ENCODE results near the gene COL10A1. TPM values are rescaled to one million over a fixed set of nuclear protein-coding genes. Genes with fewer than 3 reads are reported as not detected.
"Not testable (repeated sequence)": the region's sequence is repeated elsewhere in the genome, so short reads cannot be mapped to it uniquely, and the experiment has no call there.

Gene COL10A1
- total RNA-seq, 2 donors from 2014 or later = 0.26 to 4.9 TPM

DNA sequence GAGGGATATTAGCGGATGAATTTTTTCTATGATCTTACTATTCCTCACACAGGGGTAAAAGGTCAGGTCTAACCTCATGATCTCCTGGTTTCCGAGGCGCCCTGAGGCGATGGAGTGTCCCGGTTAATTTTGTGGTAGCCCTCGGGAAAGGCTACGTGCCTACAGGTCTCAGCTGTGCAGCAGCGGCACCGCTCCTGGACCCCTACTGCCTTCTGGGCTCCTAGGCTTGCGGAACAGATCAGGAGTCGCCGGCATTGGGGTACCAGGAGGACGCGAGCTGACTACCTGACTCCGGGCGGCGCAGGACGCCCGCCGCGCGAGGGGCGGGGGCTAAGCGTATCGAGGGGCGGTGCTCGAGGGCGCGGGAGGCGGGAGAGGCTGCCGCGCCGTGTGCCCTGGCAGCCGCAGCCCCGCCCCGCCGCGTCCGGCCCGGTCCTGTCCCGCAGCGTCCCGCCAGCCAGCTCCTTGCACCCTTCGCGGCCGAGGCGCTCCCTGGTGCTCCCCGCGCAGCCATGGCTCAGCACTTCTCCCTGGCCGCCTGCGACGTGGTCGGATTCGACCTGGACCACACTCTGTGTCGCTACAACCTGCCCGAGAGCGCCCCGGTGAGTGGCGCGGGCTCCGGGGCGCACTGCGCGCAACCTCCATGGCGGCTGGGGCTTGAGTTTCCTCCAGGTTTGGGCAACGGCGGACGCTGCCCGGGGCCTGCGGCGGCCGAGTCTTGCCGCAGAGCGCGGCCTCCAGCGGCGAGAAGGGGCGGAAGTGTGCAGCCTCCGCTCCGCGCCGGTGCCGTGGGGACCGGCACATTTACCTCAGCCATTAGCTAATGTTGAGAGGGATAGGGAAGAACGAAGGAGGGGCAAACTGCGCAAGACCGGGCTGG lies 25.3 kb downstream of the COL10A1 start, which contains the start of gene NT5DC1:
TSS of gene NT5DC1 (plus strand) at position 435 of the 883 bp plus-strand sequence. CDS start at position 513, 78 bp downstream.
- H3K9me3 ChIP-seq = peaks cover 0 to 10% (median 0%) of the 10 kb centered on the region in 3 donors
- intact Hi-C loops (cut with DNase I) = no loop called here
- no peaks in the 10 kb centered on the region for H3K27me3 ChIP-seq
- ATAC-seq (peak; percentile 94), DNase-seq (peak; percentile 83 to 91 (median 86))
- H3K4me1 ChIP-seq = peaks cover 40% of the 10 kb centered on the region
- H3K4me3 ChIP-seq = peak within 1 kb of the TSS; percentile 65 to 73
- peak within 1 kb of the TSS; percentile 93 to 98 (median 96) for H3K27ac ChIP-seq
- TF ChIP-seq, protein P1, sequence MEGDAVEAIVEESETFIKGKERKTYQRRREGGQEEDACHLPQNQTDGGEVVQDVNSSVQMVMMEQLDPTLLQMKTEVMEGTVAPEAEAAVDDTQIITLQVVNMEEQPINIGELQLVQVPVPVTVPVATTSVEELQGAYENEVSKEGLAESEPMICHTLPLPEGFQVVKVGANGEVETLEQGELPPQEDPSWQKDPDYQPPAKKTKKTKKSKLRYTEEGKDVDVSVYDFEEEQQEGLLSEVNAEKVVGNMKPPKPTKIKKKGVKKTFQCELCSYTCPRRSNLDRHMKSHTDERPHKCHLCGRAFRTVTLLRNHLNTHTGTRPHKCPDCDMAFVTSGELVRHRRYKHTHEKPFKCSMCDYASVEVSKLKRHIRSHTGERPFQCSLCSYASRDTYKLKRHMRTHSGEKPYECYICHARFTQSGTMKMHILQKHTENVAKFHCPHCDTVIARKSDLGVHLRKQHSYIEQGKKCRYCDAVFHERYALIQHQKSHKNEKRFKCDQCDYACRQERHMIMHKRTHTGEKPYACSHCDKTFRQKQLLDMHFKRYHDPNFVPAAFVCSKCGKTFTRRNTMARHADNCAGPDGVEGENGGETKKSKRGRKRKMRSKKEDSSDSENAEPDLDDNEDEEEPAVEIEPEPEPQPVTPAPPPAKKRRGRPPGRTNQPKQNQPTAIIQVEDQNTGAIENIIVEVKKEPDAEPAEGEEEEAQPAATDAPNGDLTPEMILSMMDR (IDR thresholded peaks at IDR 0.05) = peak in 6 of 7 experiments; percentile 24 to 59 (median 52)
- peak; percentile 83 to 88 (median 83) for TF ChIP-seq POLR2A (IDR thresholded peaks at IDR 0.05)
- 0 to 1% methylated on average over 29 to 84 of the region's 87 CpGs for WGBS, 2 donors
- H3K36me3 ChIP-seq (replicated peaks in 1 of 2; ENCODE audit: insufficient read depth in 1 of 2, low read depth in 2 of 2) = no peaks in the 10 kb centered on the region

DNA sequence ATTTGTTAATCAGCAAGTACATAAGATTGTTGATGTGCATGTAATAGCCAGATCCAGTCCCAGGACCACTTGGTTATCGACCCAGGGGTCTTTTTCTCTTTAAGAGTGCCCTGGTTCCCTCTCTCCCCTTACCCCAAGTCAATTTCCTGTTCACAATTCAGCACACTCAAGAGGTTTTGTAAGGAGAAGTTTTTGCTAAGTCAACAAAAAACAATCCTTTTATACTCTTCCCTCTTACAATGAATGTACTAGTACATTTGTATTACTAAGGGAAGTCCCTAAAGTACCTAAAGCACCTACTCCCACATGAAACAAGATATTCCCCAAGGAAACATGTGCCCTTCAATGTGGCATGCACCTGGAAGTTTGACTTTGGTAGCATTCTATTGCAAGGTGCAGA lies 26.9 kb downstream of the COL10A1 start:
- intact Hi-C loops (cut with DNase I) = loop anchor here (5.0 kb wide), 1 partner anchor 92 kb away; no protein-coding TSS in a partner anchor
- DNase-seq (no peak), ATAC-seq (no peak)
- TF ChIP-seq POLR2A (IDR thresholded peaks at IDR 0.05) = no peak
- TF ChIP-seq, protein P1 (IDR thresholded peaks at IDR 0.05) = no peak
- Histone ChIP-seq H3K9me3 (peaks cover 0 to 10% (median 0%) of the 10 kb centered on the region in 3 donors), H3K27me3 (no peaks in the 10 kb centered on the region), H3K27ac (no peak overlapping the region), H3K4me1 (peaks cover 33% of the 10 kb centered on the region), H3K36me3 (replicated peaks in 1 of 2; ENCODE audit: insufficient read depth in 1 of 2, low read depth in 2 of 2) (no peaks in the 10 kb centered on the region), H3K4me3 (no peak overlapping the region)
- WGBS, 2 donors = 63 to 71% methylated on average over 1 of the region's 1 CpG

DNA sequence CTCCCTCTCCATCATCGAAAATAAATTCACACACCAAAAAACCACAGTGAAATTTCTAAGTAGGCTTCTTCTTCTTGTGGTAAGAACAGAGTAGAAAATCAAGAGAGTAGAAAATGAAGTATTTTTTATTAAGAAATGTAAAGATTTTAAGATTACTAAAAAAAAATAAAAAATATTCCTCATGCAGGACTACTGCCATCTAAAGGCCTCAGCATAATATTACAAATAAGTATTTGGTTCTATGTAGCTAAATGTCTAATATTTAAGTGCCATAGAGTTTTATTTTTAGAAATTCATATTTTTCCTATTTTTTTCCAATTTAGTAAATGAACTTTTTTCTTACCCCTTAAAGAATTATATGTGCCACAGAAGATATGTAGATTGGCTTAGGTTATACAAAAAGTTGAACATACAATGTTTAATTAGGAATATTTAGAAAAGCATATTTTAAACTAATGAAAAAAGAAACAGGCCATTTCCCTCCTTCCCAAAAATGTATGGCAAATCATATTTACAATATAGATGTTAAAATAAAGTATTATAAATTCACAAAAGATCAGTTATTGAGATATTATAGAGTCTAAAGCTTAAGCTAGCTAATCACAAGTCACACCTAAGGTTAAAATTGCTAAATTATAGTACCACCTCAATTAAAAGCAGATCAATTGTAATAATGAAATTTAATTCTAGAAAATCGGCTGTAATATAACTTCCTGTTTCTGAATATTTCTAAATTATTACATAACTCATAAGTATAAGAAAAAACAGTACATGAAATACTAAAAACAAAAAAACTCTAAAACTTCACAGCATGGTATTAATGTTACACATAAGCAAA lies 28.7 kb downstream of the COL10A1 start:
- intact Hi-C loops (cut with DNase I) = loop anchor here (5.0 kb wide), 1 partner anchor 90 kb away; no protein-coding TSS in a partner anchor
- no peak for DNase-seq
- H3K27me3 ChIP-seq = no peaks in the 10 kb centered on the region
- ATAC-seq = no peak
- H3K27ac ChIP-seq = no peak overlapping the region
- TF ChIP-seq, protein P1 (IDR thresholded peaks at IDR 0.05) = peak; percentile 18 to 63 (median 53)
- TF ChIP-seq POLR2A (IDR thresholded peaks at IDR 0.05) = no peak
- 11 to 62% methylated on average over 2 of the region's 2 CpGs for WGBS, 2 donors
- peaks cover 0 to 10% (median 0%) of the 10 kb centered on the region in 3 donors for H3K9me3 ChIP-seq
- H3K4me1 ChIP-seq = peaks cover 22% of the 10 kb centered on the region
- H3K36me3 ChIP-seq (replicated peaks in 1 of 2; ENCODE audit: insufficient read depth in 1 of 2, low read depth in 2 of 2) = no peaks in the 10 kb centered on the region
- no peak overlapping the region for H3K4me3 ChIP-seq

DNA sequence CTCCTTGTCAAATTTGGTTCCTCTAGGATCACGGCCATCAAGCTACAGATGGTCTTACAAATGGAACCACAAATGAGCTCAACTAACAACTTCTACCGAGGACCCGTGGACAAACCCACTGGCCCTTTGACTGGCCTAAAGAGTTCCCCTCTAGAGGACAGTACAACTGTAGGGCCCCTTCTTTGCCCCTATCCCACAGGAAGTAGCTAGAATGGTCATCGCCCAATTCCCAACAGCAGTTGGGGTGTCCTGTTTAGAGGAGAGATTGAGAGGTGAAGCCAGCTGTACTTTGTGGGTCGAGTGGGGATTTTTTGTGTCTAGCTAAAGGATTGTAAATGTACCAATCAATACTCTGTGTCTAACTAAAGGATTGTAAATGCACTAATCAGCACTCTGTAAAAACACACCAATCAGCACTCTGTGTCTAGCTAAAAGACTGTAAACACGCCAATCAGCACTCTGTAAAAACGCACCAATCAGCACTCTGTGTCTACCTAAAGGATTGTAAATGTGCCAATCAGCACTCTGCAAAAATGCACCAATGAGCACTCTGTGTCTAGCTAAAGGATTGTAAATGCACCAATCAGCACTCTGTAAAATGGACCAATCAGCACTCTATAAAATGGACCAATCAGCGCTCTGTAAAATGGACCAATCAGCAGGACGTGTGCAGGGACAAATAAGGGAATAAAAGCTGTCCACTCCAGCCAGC lies 29.7 kb downstream of the COL10A1 start:
- not testable (repeated sequence) for ATAC-seq; DNase-seq; H3K4me3 ChIP-seq; H3K27me3 ChIP-seq; H3K27ac ChIP-seq; H3K36me3 ChIP-seq (replicated peaks in 1 of 2; ENCODE audit: insufficient read depth in 1 of 2, low read depth in 2 of 2); H3K9me3 ChIP-seq
- peaks cover 14% of the 10 kb centered on the region for H3K4me1 ChIP-seq
- WGBS, 2 donors = 80 to 84% methylated on average over 9 of the region's 9 CpGs
- intact Hi-C loops (cut with DNase I) = loop anchor here (5.0 kb wide), 1 partner anchor 89 kb away; no protein-coding TSS in a partner anchor
